COR-L47 (cell line): ENCODE data around the gene CBLC.

Source experiments
- DNase-seq: peaks from one replicate; lab custom pipeline; 2025; lab: John Stamatoyannopoulos, UW

CBLC gene

GRCh38 chr19:44746946-44747738, 30.5 kb upstream of the CBLC start:
- DNase-seq, result no peak

GRCh38 chr19:44747739-44748425, 29.8 kb upstream of the CBLC start:
- no peak for DNase-seq

GRCh38 chr19:44748426-44749254, 29.1 kb upstream of the CBLC start, which contains the start of gene BCL3:
Gene BCL3 (plus strand): TSS chr19:44748708. CDS start chr19:44748791, 83 bp downstream.
- no peak for DNase-seq

- no peak for DNase-seq
Observed at GRCh38 chr19:44749292-44749691, 28.4 kb upstream of the CBLC start.

GRCh38 chr19:44749994-44750393, 27.7 kb upstream of the CBLC start:
- DNase-seq, result no peak

GRCh38 chr19:44752123-44752815, 25.4 kb upstream of the CBLC start:
- no peak for DNase-seq

GRCh38 chr19:44752816-44753625, 24.7 kb upstream of the CBLC start:
- DNase-seq, result peak; percentile 28

GRCh38 chr19:44753626-44753931, 24.1 kb upstream of the CBLC start:
- no peak for DNase-seq

- DNase-seq, result peak; percentile 36
Observed at GRCh38 chr19:44753932-44754749, 23.5 kb upstream of the CBLC start.

GRCh38 chr19:44754750-44755080, 23.0 kb upstream of the CBLC start:
- no peak for DNase-seq

GRCh38 chr19:44755219-44755618, 22.5 kb upstream of the CBLC start:
- DNase-seq, result no peak

GRCh38 chr19:44756089-44756562, 21.6 kb upstream of the CBLC start:
- DNase-seq, result no peak

GRCh38 chr19:44757057-44757734, 20.5 kb upstream of the CBLC start:
- no peak for DNase-seq

- no peak for DNase-seq
Observed at GRCh38 chr19:44757735-44758505, 19.8 kb upstream of the CBLC start.

GRCh38 chr19:44758596-44758995, 19.1 kb upstream of the CBLC start:
- no peak for DNase-seq

- no peak for DNase-seq
Observed at GRCh38 chr19:44759083-44759804, 18.4 kb upstream of the CBLC start.

GRCh38 chr19:44762038-44762437, 15.7 kb upstream of the CBLC start:
- no peak for DNase-seq
